Measurements from ENCODE around the gene RAB31.

DNA sequence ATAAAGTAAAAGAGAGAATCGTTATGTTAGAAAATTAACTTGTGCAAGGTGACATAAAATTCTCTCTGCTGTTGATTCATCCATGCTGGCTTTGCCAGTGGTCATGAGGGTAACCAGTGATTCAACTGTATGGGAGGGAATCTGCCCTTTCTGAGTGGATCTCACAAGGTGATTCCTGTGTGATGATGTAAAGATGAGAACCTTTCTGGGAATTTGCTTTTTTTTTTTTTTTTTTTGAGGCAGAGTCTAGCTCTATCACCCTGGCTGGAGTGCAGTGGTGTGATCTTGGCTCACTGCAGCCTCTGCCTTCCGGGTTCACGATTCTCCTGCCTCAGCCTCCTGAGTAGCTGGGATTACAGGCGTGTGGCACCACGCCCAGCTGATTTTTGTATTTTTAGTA is 23.3 kb downstream of the RAB31 start:
- TF ChIP-seq CTCF (IDR thresholded peaks at IDR 0.05) (no peak), POLR2A (IDR thresholded peaks at IDR 0.05) (no peak)

Data from testis (tissue), 2 donors.